Kidney (tissue), 14 donors: ENCODE results near the gene SLC4A2. TPM values are rescaled to one million over a fixed set of nuclear protein-coding genes. Genes with fewer than 3 reads are reported as not detected.

Experiments
- DNase-seq, 5 donors: peaks; one replicate each; pipeline ENCODE4 v3.0.0-alpha.2; 2013 to 2020
- FAIRE-seq: peaks from 2 replicates; lab custom pipeline; 2012; peaks lifted over from hg19 to GRCh38; lab: Jason Lieb, UNC
- H3K27ac ChIP-seq, 2 donors: one replicate each; pipeline ENCODE4 v1.7.0; 2013; ENCODE audit warnings: low read depth in 2 of 2, low read length in 2 of 2, inconsistent platforms in 1 of 2
- H3K27me3 ChIP-seq: one replicate; pipeline ENCODE4 v1.7.1; 2013; ENCODE audit warnings: low read length, inconsistent platforms; ENCODE audit not compliant: control insufficient read depth, insufficient read depth
- H3K36me3 ChIP-seq, 3 donors: one replicate each; pipeline versions ENCODE4 v1.7.0 to v1.7.1; 2013; ENCODE audit warnings: low read length in 3 of 3, control low read depth in 1 of 3, inconsistent platforms in 1 of 3; ENCODE audit not compliant: insufficient read depth in 3 of 3, control insufficient read depth in 2 of 3
- H3K4me1 ChIP-seq, 3 donors: one replicate each; pipeline versions ENCODE4 v1.7.0 to v1.7.1; 2013; ENCODE audit warnings: low read length in 3 of 3, inconsistent platforms in 1 of 3, low read depth in 1 of 3; ENCODE audit not compliant: control insufficient read depth in 2 of 3, insufficient read depth in 2 of 3
- H3K4me3 ChIP-seq, 3 donors: one replicate each; pipeline versions ENCODE4 v1.7.0 to v1.8.1; 2013; ENCODE audit warnings: low read length in 3 of 3, control low read depth in 1 of 3, inconsistent platforms in 1 of 3
- H3K9ac ChIP-seq, 3 donors: one replicate each; pipeline versions ENCODE4 v1.7.0 to v1.7.1; 2013; ENCODE audit warnings: low read length in 3 of 3, control low read depth in 1 of 3, inconsistent platforms in 1 of 3
- H3K9me3 ChIP-seq, 3 donors: one replicate each; pipeline versions ENCODE4 v1.7.0 to v1.7.1; 2013; ENCODE audit warnings: low read length in 3 of 3, control low read depth in 1 of 3, inconsistent platforms in 1 of 3; ENCODE audit not compliant: control insufficient read depth in 2 of 3, insufficient read depth in 1 of 3
- intact Hi-C: fragments of 100-400 bp; cut with DNase I; formaldehyde crosslinking; loops from one replicate; pipeline ENCODE4 v1.11.1; 2022
- polyA plus RNA-seq: library from polyadenylated mRNA; stranded (reverse); fragments of 350-450 nt; fragmentation: Illumina TruSeq; extraction: RNeasy Lipid Tissue Mini Kit (QIAGEN cat#74804); gene quantifications from one replicate; pipeline ENCODE4 v1.2.3, GENCODE V29; 2014; ENCODE audit warnings: low read depth, low replicate concordance; ENCODE audit not compliant: insufficient read depth
- total RNA-seq: library from RNA; stranded (reverse); fragmentation: NEBNext Ultra II Directional; extraction: Animal tissue kit (Norgen Biotek cat#: 25700); gene quantifications from one replicate; pipeline ENCODE4 v1.2.1, GENCODE V29; 2021
- TF ChIP-seq, protein P1 (sequence below): IDR thresholded peaks from 3 replicates; pipeline ENCODE4 v1.5.1; 2012; ENCODE audit warnings: mild to moderate bottlenecking, moderate library complexity, borderline replicate concordance; ENCODE audit not compliant: insufficient read depth; ENCODE audit errors: extremely low read depth
- donor health status: control.
- donor health status: control.
- donor health status: control.
- donor health status: control.
- donor health status: control.
- donor health status: DM: yes; HTN: yes; CAD: no.
- donor health status: Normal renal cell carcinoma (clear cell type).

The SLC4A2 gene
- total and polyA plus RNA-seq, 2 donors from 2014 or later: 104 to 150 TPM

DNA sequence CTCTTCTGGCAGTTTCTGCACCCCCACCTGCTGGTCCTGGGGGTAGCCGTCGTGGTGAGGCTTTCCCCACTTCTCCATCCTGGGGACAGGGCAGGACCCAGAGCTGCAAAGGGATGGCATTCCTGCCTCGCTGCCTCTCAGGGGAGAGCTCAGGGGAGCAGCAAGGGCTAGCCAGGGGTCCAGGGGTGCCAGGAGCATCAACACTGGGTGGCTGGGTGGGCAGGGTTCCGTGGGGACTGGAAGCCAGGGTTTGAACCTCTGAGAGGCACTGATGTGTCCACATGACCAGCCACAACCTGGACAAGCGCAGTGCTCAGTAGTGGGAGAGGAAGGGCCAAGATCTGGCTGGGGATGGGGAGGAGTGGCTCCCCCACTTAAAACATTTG is 25.5 kb upstream of the SLC4A2 start:
- FAIRE-seq: no peak
- no peak overlapping the region for H3K27ac ChIP-seq
- DNase-seq: no peak
- TF ChIP-seq, protein P1, sequence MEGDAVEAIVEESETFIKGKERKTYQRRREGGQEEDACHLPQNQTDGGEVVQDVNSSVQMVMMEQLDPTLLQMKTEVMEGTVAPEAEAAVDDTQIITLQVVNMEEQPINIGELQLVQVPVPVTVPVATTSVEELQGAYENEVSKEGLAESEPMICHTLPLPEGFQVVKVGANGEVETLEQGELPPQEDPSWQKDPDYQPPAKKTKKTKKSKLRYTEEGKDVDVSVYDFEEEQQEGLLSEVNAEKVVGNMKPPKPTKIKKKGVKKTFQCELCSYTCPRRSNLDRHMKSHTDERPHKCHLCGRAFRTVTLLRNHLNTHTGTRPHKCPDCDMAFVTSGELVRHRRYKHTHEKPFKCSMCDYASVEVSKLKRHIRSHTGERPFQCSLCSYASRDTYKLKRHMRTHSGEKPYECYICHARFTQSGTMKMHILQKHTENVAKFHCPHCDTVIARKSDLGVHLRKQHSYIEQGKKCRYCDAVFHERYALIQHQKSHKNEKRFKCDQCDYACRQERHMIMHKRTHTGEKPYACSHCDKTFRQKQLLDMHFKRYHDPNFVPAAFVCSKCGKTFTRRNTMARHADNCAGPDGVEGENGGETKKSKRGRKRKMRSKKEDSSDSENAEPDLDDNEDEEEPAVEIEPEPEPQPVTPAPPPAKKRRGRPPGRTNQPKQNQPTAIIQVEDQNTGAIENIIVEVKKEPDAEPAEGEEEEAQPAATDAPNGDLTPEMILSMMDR: no peak
- peaks cover 2 to 13% (median 10%) of the 10 kb centered on the region in 3 donors for H3K36me3 ChIP-seq
- intact Hi-C loops: no loop called here
- H3K9ac ChIP-seq: no peak overlapping the region
- no peak overlapping the region for H3K4me3 ChIP-seq
- H3K4me1 ChIP-seq: peaks cover 0 to 4% (median 0%) of the 10 kb centered on the region in 3 donors
- no peaks in the 10 kb centered on the region for H3K9me3 ChIP-seq
- no peaks in the 10 kb centered on the region for H3K27me3 ChIP-seq

- Histone ChIP-seq H3K4me1 (peaks cover 0 to 9% (median 0%) of the 10 kb centered on the region in 3 donors), H3K27me3 (no peaks in the 10 kb centered on the region), H3K9me3 (no peaks in the 10 kb centered on the region), H3K4me3 (no peak overlapping the region), H3K9ac (no peak overlapping the region), H3K27ac (no peak overlapping the region), H3K36me3 (peaks cover 2 to 13% (median 10%) of the 10 kb centered on the region in 3 donors)
- no peak for FAIRE-seq
- intact Hi-C loops: no loop called here
- DNase-seq: no peak
- TF ChIP-seq, protein P1: no peak
Observed at GRCh38 chr7:151034312-151035025, 24.9 kb upstream of the SLC4A2 start.

GRCh38 chr7:151035026-151035717 is 24.2 kb upstream of the SLC4A2 start:
- no peak overlapping the region for H3K27ac ChIP-seq
- intact Hi-C loops: no loop called here
- FAIRE-seq (no peak), DNase-seq (no peak)
- no peak overlapping the region for H3K9ac ChIP-seq
- no peak overlapping the region for H3K4me3 ChIP-seq
- H3K9me3 ChIP-seq: no peaks in the 10 kb centered on the region
- TF ChIP-seq, protein P1: no peak
- peaks cover 0 to 9% (median 0%) of the 10 kb centered on the region in 3 donors for H3K4me1 ChIP-seq
- no peaks in the 10 kb centered on the region for H3K27me3 ChIP-seq
- H3K36me3 ChIP-seq: peaks cover 2 to 13% (median 10%) of the 10 kb centered on the region in 3 donors
